Measurements from ENCODE around the gene GNAI3.

The GNAI3 gene

DNA sequence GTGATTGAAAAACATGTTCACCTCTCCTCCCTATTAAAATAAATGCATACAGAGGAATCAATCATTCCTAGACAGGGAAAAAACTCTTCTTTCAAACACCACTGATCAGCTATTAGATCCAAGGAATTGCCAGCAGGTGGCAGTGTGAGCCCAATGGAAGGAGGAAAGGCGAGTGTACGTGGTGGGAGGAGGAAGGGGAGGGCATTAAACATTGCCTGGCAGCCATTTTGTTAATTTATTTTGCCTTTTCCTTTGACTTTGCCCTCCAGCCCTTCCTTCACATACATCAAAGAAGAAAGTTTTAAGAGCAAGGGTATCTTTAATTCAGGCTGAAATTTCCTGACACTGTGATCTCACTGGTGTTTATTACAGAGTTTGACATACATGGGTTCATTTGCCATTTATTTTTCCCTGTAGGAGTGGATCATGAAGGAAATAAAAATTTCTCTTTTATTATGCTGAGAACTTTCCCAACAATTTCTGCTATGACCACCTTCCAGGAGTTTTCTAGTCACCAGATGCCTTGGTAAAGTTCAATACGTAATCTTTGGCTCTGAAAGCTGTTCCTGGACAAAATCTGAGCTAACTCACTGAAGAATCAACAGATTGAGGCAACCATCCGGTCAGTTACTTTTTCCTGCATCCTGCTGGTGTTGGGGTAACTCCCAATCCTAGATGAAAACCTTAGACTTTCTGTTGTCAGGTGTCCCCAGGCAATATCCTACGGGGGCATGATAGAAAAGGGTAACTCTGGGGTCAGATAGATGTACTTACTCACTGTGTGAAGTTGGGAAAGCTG, 1.9 kb upstream of the GNAI3 start:
- DNase-seq: peak; percentile 94

DNA sequence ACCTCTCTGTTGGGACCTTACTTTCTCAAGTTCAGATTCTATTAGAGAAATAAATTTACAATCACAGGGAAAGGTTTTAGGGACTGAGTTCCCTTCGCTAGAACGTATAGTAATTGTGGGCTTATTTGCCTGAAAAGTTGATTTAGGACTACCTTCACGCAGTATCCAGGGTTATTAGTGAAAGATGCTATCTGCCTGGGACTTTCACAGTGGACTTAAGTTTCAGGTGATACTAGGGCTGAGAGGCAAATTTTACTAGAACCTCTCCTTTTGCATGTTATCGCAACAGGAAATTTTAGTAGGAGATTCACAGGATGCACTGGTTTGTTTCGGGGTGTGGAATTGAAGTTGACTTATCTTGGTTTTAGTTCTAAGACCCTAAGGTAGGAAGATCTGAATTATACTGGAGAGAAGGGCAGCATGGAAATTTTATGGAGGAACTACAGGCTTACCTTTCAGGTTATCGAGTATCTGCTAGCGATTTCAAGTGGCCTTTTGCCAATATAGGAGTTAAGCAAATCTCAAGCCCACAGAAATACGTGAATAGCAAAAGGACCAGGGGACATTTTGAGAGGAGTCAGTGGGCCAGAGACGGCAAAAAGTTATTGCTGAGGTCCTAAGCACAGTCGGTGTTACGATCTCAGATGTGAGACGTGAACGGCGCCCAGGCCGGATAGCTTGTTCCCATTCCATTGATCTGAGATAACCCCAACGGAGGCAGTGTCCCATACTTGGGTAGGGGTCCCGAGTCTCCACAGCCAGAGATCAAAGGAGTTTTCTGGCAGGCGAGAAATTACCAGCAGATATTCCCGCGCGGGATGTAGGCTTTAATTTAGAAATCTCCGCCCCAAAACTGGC, 723 bp upstream of the GNAI3 start:
- peak; percentile 32 for DNase-seq

DNA sequence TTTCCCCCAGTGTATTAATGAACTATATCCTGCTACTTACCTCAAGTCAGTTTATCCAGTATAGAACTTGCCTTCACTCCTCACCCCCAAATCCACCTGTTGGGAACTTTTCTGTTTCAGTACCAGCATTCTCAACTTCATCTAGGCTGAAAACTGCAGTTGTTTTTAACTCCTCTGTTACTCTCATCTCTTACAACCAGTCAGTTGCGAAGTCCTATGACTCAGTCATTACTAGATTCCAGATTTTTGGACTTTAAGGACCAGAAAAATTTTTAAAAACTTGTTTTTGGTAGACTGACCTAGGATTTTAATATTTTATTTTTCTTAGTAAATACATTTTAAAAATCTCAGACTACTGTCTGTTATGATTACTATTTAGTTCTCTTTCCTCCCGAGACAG, 8.1 kb downstream of the GNAI3 start:
- no peak for DNase-seq

DNA sequence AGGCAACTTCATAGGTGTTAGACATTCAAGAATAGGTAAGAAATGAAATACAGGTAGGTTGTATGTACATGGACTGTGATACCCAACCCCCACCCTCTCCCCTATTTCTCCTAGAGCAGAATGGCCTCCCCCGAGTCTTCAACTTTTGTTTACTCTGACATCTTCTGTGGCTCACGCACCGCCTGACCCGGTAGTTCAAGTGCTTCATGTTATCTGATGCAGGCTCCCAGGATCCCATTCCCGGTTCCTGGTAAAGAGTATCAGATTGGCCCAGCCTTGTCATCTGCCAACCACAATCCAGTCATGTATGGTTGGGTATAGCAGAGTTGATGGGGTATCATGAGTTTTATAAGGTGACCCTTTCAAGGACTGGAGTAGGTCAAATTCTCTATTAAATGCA, 9.1 kb downstream of the GNAI3 start:
- DNase-seq: no peak

DNA sequence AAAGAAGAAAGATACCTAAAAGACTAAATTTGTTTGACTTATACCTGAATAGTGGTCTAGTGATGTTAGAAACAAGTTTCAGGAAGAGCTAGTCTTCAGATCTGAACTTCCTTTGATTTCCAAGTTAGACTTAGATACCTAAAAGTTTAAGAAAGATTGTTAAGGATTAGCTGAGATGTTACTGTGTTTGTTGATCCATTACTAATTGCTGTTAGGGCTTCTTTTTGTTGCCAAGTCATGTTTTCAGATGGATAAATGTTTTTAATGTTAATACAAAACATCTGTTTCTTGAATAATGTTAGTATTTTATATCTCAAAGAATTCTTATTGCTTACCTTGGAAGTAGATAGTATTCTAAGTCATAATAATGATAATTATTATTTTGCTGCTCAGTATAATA, 11.6 kb downstream of the GNAI3 start:
- no peak for DNase-seq

DNA sequence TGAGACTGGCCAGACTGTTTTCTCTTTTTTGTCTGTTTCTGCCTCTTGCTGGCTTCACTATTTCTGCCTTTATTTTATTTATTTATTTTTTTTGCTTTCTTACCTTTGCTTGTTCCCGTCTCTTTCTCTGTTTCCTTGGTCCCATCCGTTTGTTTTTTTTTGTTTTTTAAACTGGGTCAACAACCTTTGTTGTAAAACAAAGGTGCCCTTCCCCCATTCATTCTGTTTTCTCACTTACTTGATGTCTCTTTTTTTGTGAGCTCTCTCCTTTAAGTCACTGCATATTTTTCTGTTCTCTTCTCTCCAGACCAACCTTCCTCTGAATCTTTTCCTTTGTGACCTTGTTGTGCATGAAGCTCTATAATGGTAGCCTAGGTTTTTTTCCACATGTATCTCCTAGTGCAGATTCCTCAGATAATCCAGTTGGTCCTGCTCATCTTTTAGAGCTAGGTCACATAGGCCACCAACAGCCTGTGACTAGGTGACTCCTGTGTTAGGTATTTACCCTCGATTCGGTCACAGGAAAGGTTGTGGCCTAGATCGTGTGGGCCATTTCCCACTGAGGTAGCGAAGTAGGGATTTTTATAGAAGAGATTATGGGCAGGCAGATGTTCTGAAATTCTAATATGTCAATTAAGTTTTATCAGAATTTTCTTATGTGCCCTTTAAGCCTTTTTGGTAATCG, 15.9 kb downstream of the GNAI3 start:
- DNase-seq: no peak

DNA sequence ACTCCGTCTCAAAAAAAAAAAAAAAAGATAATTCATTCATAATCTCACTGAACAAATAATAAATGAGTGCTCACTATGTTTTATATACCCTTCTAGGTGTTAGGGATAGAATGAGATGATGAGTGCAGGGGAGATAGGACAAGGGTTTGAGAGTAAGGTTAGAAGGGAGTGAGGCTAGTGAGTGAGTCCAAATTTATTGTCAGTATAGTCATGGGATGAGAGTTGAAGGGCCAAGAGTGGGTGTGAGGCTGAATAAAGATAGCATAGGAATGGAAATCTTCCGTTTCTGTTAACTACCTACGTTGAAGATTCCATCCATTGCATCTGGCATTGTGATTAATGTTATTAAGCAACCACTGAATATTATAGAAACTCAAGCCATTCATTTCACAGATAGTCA, 16.8 kb downstream of the GNAI3 start:
- DNase-seq: no peak

DNA sequence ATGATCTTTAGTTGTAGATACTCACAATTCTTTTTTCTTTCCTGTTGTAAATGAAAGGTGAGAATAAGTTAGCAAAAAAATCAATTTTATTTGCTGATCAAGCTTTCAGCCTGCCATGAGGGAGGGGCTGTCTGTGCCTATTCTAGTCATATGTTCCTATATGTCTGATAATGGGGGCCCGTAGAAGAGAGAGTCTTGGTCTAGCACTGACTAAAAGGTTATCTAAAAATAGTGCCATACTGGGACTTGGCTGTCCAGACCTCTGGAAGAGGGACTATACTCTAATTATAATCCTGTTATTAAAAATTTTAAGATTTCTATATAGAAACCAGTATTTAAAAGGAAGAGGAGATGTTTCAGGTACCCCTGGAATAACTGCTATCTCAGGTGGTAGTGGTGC, 18.6 kb downstream of the GNAI3 start:
- no peak for DNase-seq

DNA sequence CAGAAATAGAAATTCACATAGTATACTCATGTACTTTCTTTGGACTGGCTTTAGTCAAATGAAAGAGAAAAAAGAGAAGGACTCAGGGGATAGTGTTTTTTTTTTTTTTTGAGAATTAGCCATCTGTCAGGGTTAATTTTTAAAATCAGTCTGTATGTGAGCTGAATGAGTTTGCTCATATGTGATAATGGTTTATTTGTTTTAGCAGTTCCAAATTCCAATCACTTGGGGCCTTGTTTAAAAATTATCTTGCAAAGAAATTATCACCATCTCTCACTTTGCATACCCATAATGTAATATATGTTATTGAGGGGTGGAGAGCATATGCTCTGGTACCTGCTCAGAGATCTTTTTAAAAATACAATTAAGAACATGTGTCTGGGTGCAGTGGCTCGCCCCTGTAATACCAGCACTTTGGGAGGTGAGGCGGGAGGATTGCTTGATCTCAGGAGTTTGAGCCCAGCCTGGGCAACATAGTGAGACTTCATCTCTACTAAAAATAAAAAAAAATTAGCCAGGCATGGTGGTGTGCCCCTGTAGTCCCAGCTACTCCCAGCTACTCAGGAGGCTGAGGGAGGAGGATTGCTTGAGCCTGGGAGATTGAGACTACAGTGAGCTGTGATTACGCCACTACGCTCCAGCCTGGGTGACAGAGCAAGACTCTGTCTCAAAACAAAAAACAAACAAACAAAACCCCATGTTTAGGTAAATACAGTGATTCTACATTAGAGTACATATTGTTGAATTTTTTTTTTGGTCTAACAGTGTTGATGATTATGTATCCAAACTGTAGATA, 19.7 kb downstream of the GNAI3 start:
- no peak for DNase-seq

DNA sequence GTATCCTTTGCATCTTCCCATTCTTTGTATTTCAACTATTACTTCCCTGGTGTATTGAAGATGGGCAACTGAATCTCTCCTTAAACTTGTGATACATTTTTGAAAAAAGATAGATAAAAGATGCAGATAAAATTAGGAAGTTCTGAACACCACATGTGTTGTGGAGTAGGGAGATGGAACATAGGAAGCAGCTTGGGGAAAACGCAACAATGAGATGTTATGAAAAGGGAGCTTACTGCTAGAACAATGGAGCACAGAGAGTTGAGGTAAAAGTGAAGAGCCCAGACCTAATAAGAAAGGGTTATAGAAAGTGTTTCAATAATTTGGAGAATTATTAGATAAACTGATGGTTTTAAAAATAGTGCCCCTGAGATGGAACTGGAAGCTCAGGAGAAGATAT, 20.9 kb downstream of the GNAI3 start:
- DNase-seq: no peak

DNA sequence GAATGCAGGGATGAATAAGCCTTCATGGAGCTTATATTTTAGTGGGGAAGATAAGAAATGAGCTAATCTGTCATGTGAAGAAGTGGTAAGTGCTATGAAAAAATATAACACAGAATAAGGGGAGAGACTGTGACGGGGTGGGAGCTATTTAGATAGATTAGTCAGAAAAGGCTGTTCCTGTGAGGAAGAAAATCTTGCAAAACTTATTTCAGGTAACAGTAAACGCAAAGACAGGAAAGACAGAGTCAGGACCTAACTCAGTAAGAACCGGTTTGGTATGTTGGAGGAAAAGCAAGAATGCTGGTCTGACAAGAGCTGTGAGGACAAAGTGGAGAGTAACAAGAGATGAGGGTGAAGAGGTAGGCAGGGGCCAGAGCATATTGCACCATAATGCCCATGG, 22.0 kb downstream of the GNAI3 start:
- no peak for DNase-seq

DNA sequence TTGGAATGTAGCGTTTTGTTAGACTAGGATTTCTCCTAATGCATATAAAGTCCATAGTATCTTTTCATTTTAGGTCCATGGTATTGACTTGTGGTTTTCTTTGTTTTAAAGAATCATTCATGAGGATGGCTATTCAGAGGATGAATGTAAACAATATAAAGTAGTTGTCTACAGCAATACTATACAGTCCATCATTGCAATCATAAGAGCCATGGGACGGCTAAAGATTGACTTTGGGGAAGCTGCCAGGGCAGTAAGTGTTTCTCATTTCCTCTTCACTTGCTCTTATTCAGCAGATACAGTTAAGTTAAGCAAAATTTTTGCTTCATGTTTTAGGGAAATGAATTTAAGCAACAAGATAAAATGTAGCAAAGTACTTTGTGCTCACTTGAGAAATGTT, 25.4 kb downstream of the GNAI3 start:
- no peak for DNase-seq

DNA sequence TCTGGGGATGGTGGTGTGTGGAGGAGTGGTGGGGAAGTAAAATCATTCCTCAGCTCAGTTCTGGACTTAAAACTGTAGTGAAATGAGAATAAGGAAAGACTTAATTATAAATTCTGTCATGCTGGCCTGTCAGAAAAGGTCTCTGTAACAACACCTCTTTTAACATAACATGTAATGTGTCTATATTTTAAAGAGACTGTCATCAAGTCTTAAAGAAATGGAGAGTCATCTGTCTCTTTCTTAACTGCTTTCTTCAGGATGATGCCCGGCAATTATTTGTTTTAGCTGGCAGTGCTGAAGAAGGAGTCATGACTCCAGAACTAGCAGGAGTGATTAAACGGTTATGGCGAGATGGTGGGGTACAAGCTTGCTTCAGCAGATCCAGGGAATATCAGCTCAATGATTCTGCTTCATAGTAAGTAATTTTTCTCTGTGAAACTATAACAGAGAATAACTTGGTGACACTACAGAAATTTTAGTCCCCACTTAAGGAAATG, 30.6 kb downstream of the GNAI3 start:
- DNase-seq: no peak

DNA sequence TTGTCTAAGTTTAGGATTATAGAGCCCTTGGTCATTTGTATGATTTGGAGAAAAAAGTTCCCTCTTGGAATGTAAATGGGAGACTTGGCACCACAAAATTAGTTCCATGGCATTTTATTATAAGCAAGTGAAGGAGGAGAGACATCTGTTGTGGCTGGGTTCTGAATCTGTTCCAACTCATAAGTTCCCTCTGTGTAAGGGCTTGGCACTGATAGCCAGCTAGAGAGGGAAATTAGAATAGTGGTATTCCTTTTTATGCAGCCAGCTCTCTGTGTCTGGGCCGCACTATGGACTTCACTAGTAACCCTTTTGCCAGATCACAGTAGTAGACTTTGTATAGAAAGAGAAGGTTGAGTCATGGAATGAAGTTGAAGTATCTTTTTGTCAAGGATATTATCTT, 31.1 kb downstream of the GNAI3 start:
- no peak for DNase-seq

DNA sequence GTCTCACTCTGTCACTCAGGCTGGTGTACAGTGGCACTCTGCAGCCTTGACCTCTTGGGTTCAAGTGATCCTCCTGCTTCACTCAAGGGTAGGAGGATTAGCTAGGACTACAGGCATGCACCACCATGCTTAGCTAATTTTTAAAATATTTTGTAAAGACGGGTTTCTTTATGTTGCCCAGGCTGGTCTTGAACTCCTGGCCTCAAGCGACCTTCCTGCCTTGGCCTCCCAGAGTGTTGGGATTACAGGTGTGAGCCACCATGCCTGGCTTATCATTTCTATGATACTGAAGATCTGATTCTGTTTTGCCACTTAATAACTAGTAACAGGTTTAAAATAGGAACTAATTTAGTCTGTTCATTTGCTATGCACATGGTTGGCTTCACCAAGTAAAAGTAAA, 33.6 kb downstream of the GNAI3 start:
- no peak for DNase-seq

DNA sequence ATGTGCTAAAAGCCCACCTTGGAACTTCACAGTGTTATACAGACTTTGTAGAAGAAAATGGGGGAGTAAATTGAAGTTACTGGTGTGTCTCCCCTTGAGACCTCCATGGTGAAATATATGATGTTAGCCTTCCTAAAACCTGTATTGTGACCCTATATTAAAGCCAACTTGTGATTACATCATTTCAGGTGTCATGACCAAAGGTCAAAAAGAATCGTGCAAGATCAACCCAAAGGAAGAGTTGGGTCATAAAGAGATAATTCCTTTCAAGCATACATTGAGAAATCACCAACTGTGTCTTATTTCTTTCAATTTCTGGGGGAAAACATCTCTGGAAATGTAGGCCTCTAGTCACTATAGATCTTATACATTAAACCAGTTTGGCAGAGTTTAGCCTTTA, 36.4 kb downstream of the GNAI3 start:
- no peak for DNase-seq

DNA sequence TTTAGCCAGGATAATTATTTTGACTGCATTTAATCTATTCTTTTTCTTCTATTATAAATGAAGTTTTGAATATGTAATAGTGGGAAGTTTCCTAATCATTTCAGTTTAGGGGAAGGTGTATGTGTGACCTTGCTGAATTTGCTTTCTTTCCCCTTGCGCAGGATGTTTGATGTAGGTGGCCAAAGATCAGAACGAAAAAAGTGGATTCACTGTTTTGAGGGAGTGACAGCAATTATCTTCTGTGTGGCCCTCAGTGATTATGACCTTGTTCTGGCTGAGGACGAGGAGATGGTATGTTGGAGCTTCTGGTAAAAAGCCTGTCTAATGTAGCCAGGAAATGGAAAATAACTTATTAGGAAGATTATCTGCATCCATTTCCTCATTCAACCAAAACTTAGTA, 37.6 kb downstream of the GNAI3 start:
- DNase-seq: no peak

DNA sequence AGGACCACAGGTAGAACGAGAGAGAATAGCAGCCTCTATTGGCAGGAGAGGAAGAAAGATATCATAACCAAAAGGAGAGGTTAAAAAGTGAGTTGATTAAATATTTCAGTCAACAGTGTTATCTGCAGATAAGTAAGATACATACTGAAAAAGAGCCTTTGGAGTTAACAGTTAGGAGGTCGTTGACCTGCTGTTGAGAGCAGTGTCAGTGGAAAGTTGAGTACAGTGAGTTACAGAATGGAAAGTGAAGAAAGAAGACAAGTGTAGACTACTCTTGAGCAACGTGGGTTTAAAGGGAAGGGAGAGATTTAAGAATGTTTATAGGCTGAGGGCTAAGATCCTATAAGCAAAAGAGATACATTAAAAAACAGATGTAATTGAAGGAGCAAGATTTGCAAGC, 40.8 kb downstream of the GNAI3 start:
- no peak for DNase-seq

DNA sequence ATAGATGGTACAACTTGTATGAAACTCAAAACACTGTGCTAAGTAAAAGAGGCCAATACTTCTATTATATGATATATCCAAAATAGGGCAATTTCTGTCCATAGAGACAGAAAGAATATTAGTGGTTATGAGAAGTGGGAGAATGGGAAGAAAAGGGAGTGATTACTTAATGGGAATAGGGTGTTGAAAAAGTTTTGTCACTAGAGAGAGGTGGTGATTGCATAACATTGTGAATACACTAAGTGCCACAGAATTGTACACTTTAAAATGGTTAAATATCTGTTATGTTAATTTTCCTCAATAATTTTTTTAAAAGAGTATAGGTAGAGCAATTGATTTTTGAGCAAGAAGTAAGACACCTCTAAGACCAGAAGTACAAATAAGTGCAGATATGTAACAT, 41.3 kb downstream of the GNAI3 start:
- no peak for DNase-seq

DNA sequence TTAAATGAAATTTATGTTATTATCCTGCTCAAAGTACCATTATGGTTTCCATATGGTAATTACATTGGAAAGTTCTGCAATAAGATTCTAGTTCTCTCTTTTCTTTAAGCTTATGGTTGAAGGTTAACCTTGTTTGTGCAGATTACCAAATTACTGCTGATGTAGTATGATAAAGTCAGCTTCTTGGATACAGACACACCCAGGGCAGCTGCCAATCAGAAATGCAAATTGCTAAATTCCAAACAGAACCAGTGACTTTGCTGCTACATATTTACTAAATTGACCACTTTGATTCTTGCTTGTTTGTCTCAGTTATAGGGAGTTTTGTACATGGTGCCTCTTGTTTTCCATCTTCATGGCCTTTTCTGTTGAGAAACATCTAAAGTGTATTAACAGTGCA, 44.5 kb downstream of the GNAI3 start:
- DNase-seq: no peak

DNA sequence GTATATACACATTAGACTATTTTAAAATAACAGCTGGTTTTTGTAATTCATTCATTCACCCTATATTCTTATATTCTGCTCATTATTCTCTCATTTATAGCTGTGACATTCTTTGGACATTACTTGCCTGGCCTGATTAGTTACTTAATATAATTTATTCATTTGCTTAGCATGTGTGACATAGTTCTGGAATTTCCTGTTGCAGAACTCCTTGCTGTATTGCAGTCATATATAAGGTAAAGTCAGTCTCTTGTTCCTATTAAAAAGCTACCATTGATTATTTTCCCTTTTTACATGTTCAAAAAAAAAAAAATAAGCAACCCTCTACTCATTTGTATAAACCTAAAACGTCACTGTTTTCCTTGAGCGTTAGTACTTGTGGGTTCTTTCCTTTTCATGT, 47.1 kb downstream of the GNAI3 start:
- no peak for DNase-seq

DNA sequence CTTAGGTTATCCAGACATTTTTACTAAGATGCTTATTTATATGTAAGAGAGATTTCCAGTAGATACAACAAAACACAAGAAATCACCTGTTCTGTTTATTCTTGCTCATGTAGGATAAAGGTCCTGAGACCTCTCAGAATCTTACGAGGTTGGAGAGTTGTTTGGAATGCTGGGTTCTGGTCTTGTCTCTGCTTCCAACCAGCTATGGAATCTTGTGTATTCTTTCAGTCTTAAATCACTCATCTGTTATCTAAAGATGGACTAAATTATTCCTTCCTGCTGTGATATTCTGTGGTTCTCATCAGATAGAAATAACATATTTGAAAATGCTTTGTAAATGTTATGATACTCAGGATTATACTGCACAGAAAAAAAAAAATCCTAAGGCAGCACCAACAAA, 49.7 kb downstream of the GNAI3 start:
- no peak for DNase-seq

DNA sequence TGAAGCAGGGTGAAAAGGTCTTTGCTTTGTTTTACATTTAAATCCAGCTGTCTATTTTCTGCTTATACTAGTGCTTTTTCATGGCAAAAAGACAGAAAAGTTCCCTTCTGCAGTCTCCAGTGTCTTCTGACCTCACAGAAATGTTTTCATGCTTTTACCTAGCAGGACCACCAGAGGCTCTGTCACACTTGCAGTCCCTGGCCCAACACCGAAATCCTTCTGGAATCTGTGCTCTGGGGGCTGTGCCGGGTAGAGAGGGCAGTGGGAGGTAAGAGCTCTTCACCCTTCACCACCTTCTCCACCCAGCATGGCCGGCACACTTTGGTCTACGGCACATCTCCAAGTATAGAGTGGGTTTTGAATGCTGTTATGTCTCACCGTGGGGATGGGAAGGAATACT, 50.2 kb downstream of the GNAI3 start:
- DNase-seq: no peak
